HFFc6 (cell line): ENCODE results near the gene MBD6. TPM values are rescaled to one million over a fixed set of nuclear protein-coding genes. Genes with fewer than 3 reads are reported as not detected.

Experiments used
- DNase-seq: peaks from one replicate; pipeline ENCODE4 v3.0.0-alpha.2; 2018
- H3K27ac Mint-ChIP-seq: 2 replicates; pipeline ENCODE4 v1.8.0; 2020; ENCODE audit warnings: mild to moderate bottlenecking, mixed read lengths
- H3K27me3 Mint-ChIP-seq: 2 replicates; pipeline ENCODE4 v1.8.0; 2021; ENCODE audit warnings: mild to moderate bottlenecking, moderate library complexity, mixed read lengths; ENCODE audit not compliant: insufficient read depth
- H3K36me3 Mint-ChIP-seq: 2 replicates; pipeline ENCODE4 v1.8.0; 2021; ENCODE audit warnings: low read depth, mixed read lengths
- H3K4me1 Mint-ChIP-seq: 2 replicates; pipeline ENCODE4 v1.8.0; 2020; ENCODE audit warnings: low read depth, mixed read lengths
- H3K4me3 Mint-ChIP-seq: 2 replicates; pipeline ENCODE4 v1.8.0; 2020; ENCODE audit warnings: mild to moderate bottlenecking, moderate library complexity, mixed read lengths
- H3K9me3 Mint-ChIP-seq: 2 replicates; pipeline ENCODE4 v1.8.0; 2020; ENCODE audit warnings: mild to moderate bottlenecking, mixed read lengths
- total RNA-seq, 6 experiments: library from RNA; stranded (reverse); fragmentation: NEBNext Ultra II Directional; extraction: Animal tissue kit (Norgen Biotek cat#: 25700); gene quantifications; 2 replicates in 1 of 6; 3 replicates in 5 of 6; pipeline ENCODE4 v1.2.3, GENCODE V29; 2021
- TF ChIP-seq, protein P1 (sequence below): fragments of 200-600 bp; sonication (generic); IDR thresholded peaks from 2 replicates; pipeline ENCODE4 v1.5.0; 2021; ENCODE audit warnings: antibody characterized with exemption, mild to moderate bottlenecking

MBD6 gene
- total RNA-seq, 6 experiments from 2014 or later, result 40.7 to 43.6 (median 42.1) TPM

DNA sequence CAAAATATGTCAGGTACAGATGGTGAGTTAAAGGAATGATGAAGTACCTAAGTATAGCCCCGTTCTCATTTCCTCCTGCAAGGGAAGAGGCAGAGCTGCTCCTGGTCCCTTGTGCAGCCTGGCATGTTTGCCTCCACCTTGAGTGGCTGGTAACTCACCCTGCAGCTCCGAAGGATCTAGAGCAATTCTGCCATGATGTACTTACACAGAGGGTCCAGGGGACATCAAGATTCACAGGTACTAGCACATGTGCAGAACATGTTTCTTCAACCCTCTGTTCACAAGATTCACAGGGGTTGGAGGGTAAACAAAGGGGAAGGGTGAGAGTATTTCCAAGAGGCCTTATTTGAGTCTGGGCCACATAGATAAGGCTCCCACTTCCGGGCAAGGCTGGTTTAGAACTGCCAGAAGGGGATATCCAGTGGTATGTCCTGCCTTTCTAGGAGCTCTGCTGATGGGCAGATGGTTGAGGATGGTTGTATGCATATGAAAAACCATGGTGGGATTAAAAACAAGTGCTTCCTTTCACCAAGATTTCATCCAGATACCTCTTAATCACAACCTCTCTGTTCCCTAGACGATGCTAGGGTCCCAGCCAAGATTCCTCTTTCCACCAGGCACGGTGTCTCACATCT, 16.6 kb downstream of the MBD6 start:
- Mint-ChIP-seq H3K36me3 (peaks cover 37% of the 10 kb centered on the region), H3K9me3 (no peaks in the 10 kb centered on the region)
- TF ChIP-seq, protein P1, sequence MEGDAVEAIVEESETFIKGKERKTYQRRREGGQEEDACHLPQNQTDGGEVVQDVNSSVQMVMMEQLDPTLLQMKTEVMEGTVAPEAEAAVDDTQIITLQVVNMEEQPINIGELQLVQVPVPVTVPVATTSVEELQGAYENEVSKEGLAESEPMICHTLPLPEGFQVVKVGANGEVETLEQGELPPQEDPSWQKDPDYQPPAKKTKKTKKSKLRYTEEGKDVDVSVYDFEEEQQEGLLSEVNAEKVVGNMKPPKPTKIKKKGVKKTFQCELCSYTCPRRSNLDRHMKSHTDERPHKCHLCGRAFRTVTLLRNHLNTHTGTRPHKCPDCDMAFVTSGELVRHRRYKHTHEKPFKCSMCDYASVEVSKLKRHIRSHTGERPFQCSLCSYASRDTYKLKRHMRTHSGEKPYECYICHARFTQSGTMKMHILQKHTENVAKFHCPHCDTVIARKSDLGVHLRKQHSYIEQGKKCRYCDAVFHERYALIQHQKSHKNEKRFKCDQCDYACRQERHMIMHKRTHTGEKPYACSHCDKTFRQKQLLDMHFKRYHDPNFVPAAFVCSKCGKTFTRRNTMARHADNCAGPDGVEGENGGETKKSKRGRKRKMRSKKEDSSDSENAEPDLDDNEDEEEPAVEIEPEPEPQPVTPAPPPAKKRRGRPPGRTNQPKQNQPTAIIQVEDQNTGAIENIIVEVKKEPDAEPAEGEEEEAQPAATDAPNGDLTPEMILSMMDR, result no peak

DNA sequence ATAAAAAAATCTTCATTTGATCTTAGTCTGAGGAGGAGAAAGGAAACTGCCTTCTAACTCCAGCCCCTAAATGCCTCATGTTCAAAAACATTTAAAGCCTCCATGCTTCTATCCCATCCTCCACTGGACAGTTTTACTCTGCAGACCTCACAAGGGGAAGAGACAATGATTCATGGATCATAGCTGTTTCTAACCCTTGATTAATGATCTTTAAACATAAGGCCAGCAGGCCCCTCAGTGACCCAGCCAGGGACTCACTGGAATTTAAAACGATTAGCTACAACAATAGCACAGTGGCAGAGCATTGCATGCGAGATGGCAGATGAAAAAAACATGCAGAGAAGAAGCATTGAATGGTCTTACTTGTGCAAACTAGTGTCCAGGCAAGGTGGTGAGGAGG, 18.4 kb downstream of the MBD6 start:
- Mint-ChIP-seq H3K27me3 (no peaks in the 10 kb centered on the region; the same call in 1 of the 2 replicates), H3K9me3 (no peaks in the 10 kb centered on the region), H3K36me3 (peaks cover 38% of the 10 kb centered on the region), H3K4me1 (peaks cover 35% of the 10 kb centered on the region), H3K27ac (peak overlapping the region; percentile 51), H3K4me3 (no peak overlapping the region)
- TF ChIP-seq, protein P1, result no peak
- no peak for DNase-seq

More for the DNA sequence above, 16.6 kb downstream of the MBD6 start:
- H3K27me3 Mint-ChIP-seq, result no peaks in the 10 kb centered on the region
- no peak overlapping the region for H3K4me3 Mint-ChIP-seq
- peaks cover 20% of the 10 kb centered on the region for H3K4me1 Mint-ChIP-seq
- no peak for DNase-seq
- H3K27ac Mint-ChIP-seq, result no peak overlapping the region

DNA sequence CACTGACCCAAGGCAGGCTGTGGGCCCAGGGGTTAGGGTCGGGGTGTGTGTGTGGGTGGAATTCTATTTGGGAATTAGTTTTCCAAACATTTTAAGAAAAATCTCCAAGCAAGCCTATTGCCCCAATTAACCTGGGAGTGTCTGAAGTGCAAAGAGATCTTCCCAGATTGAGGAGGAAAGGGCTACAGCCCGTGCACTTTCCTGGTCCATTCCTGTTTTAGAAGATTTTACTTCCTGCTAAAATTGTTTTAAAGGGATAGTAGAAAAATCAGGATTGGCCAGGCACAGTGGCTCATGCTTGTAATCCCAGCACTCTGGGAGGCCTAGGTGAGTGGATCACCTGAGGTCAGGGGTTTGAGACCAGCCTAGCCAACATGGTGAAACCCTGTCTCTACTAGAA, 19.1 kb downstream of the MBD6 start:
- no peak overlapping the region for H3K4me3 Mint-ChIP-seq
- peaks cover 45% of the 10 kb centered on the region for H3K36me3 Mint-ChIP-seq
- peaks cover 38% of the 10 kb centered on the region for H3K4me1 Mint-ChIP-seq
- DNase-seq, result no peak
- no peak overlapping the region for H3K27ac Mint-ChIP-seq
- no peaks in the 10 kb centered on the region; the same call in 1 of the 2 replicates for H3K27me3 Mint-ChIP-seq
- TF ChIP-seq, protein P1, result no peak
- no peaks in the 10 kb centered on the region for H3K9me3 Mint-ChIP-seq

DNA sequence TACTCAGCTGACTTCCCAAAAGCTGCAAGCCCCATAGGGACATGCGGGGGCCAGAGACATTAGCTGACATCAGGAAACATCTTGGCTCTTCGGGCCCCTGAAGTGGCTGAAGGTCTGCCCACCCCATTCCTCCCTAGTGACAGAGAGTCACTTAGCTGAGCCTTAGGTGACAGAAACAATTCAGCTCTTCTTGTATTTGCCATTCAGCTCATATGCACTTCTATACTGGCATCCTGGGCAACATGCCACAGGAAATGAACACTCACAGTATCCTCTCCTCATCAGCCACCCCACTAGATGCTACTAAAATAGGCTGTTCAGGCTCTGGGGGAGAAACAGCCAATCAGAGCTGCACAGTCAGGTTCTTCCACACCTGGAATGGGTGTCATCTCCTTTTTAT, 21.0 kb downstream of the MBD6 start:
- peaks cover 47% of the 10 kb centered on the region for H3K4me1 Mint-ChIP-seq
- no peak overlapping the region for H3K27ac Mint-ChIP-seq
- TF ChIP-seq, protein P1, result no peak

DNA sequence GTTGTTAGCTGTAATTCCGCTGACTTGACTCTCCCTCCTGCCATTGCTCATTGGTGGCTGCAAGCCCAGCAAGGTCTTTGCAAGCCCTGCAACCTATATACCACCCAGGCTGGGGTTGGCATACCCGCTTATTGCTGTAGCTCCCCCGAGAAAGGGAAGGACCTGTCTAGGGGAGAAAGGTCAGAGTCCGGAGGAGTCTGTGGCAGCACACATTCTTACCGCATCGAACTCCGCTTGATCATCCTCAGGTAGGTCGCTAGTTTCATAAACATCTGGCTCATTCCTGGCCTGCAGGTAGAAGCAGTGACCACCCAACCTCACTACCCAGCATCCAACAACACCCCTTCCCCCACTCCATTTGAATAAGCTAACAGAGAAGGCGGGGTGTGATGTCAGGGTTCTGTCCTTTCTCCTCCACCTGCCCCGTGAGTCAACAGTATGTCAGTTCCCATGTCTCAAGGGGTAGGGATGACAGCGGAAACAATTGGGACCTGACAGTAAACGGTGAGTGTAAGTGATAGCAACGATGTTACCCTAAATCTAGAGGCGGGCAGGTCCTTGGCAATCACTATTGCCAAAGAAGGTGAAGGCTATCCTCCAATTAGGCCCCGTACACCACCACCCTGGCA, 23.3 kb downstream of the MBD6 start:
- TF ChIP-seq, protein P1, result no peak
- no peak for DNase-seq
- Mint-ChIP-seq H3K4me3 (peak overlapping the region; percentile 93), H3K27me3 (peaks cover 4% of the 10 kb centered on the region; the same call in 1 of the 2 replicates), H3K9me3 (no peaks in the 10 kb centered on the region), H3K36me3 (peaks cover 25% of the 10 kb centered on the region), H3K4me1 (peaks cover 54% of the 10 kb centered on the region), H3K27ac (peak overlapping the region; percentile 89)

More for the DNA sequence above, 21.0 kb downstream of the MBD6 start:
- no peaks in the 10 kb centered on the region; the same call in 1 of the 2 replicates for H3K27me3 Mint-ChIP-seq
- no peak for DNase-seq
- peaks cover 41% of the 10 kb centered on the region for H3K36me3 Mint-ChIP-seq
- no peak overlapping the region for H3K4me3 Mint-ChIP-seq
- no peaks in the 10 kb centered on the region for H3K9me3 Mint-ChIP-seq
